ENCODE results near the gene GRID2.

GRCh38 chr4:93743635-93744034, 1439.9 kb downstream of the GRID2 start:
- TF ChIP-seq CTCF (IDR thresholded peaks at IDR 0.05; ENCODE audit: low read depth, low read length, missing input control) (no peak), ZBTB33 (IDR thresholded peaks at IDR 0.05) (no peak), RXRA (IDR thresholded peaks at IDR 0.05) (no peak), MAX (IDR thresholded peaks at IDR 0.05) (no peak), GABPA (IDR thresholded peaks at IDR 0.05 in 1 of 2, conservative IDR thresholded peaks at IDR 0.05 in 1 of 2) (no peak), TAF1 (conservative IDR thresholded peaks at IDR 0.05) (no peak)

Data from liver (tissue), 3 donors.